Erythroblast (primary cell): ENCODE measurements around the gene SUMF1.
"Not testable (repeated sequence)": the region's sequence is repeated elsewhere in the genome, so short reads cannot be mapped to it uniquely, and the experiment has no call there.

Experiments
- GATA1 ChIP-seq: IDR thresholded peaks from 2 replicates; pipeline ENCODE4 v1.6.1; 2011; ENCODE audit warnings: low read depth, mild to moderate bottlenecking, control low read depth, low read length, moderate library complexity
- POLR2A ChIP-seq: IDR thresholded peaks from 2 replicates; pipeline ENCODE4 v1.6.1; 2011; ENCODE audit warnings: mild to moderate bottlenecking, low read length

GRCh38 chr3:4456780-4457179 lies 10.3 kb downstream of the SUMF1 start:
- not testable (repeated sequence) for TF ChIP-seq POLR2A, GATA1
